Epithelial cell of esophagus (primary cell): ENCODE measurements around the gene GPD1L.
A peak's percentile ranks its signal among the peaks of the same experiment; 100 is the strongest.
"Not testable (repeated sequence)": the region's sequence is repeated elsewhere in the genome, so short reads cannot be mapped to it uniquely, and the experiment has no call there.

ENCODE experiments used
- DNase-seq: peaks from one replicate; pipeline ENCODE4 v3.0.0; 2010; ENCODE audit warnings: low read depth
- H3K4me3 ChIP-seq: 2 replicates; pipeline ENCODE4 v1.5.1; 2011; ENCODE audit warnings: mild to moderate bottlenecking, low read length, control low read depth
- TF ChIP-seq, protein P1 (sequence below): IDR thresholded peaks from 2 replicates; pipeline ENCODE4 v1.5.1; 2011; ENCODE audit warnings: low read depth, mild to moderate bottlenecking, low read length, control low read depth, inconsistent platforms; ENCODE audit not compliant: insufficient read depth; ENCODE audit errors: missing control alignments

GPD1L gene

DNA sequence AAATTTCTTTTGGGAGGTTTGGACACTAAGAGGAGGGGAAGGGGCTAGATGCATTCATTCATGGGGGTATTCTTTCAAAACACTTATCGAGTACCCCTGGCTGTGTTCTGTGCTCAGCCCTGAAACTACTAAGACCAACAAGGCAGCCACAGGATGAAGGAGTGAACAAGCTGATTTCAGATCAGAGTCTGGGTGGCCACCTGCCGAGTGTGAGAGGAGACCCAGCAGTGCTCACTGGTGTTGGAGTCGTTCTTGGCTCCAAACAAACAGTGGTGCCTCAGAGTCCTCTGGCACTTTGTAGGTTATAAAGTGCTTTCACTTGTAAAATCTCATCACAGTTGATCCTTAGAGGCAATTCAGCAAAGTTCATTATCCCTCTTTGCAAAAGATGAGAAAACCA, 83.3 kb downstream of the GPD1L start:
- H3K4me3 ChIP-seq = no peak overlapping the region
- TF ChIP-seq, protein P1, sequence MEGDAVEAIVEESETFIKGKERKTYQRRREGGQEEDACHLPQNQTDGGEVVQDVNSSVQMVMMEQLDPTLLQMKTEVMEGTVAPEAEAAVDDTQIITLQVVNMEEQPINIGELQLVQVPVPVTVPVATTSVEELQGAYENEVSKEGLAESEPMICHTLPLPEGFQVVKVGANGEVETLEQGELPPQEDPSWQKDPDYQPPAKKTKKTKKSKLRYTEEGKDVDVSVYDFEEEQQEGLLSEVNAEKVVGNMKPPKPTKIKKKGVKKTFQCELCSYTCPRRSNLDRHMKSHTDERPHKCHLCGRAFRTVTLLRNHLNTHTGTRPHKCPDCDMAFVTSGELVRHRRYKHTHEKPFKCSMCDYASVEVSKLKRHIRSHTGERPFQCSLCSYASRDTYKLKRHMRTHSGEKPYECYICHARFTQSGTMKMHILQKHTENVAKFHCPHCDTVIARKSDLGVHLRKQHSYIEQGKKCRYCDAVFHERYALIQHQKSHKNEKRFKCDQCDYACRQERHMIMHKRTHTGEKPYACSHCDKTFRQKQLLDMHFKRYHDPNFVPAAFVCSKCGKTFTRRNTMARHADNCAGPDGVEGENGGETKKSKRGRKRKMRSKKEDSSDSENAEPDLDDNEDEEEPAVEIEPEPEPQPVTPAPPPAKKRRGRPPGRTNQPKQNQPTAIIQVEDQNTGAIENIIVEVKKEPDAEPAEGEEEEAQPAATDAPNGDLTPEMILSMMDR = no peak
- DNase-seq = no peak

DNA sequence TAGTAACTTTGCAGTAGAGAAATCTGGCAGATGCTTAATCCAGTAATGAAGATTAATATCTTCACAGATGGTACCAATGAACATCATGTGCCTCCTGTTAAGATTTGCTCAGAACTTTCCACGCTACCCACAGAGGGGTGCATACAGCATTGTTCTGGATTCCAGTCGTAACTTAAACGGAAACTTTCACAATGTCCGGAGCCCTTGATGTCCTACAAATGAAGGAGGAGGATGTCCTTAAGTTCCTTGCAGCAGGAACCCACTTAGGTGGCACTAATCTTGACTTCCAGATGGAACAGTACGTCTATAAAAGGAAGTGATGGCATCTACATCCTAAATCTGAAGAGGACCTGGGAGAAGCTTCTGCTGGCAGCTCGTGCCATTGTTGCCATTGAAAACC, 84.1 kb downstream of the GPD1L start:
- not testable (repeated sequence) for H3K4me3 ChIP-seq, DNase-seq

DNA sequence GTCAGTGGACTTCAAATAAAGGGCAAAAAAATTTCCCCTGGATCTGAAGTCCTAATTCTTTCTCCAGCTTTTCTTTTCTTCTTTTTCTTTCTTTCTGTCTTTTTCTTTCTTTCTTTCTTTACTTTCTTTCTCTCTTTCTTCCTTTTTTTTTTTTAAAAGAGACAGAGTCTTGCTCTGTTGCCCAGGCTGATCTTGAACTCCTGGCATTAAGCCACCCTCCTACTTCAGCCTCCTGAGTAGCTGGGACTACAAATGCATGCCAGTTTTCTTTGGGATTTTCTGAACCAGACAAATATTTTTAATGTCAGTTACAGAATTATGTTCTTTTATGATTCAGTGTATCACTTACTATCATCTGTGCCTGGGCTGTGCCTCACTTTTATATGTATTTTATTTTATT, 86.7 kb downstream of the GPD1L start:
- TF ChIP-seq, protein P1 = no peak
- DNase-seq = no peak

DNA sequence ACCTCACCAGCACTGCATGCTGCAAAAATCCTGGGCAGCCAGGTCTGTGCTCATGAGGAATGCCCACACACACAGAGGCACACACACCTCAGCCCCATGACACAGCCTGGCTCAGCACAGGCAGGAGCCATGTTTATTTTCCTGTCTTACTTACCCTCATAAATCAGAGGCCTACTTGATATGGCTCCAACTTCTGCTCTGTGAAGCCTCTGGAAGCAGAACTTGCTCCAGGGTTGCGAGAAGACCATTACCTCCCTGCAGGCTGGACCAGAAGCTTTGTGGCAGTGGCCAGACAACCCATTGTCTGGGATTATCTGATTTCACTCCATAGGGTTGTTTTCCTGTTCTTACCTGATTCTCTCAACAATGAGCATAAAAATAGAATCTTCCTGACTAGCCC, 88.2 kb downstream of the GPD1L start:
- no peak overlapping the region for H3K4me3 ChIP-seq
- DNase-seq = no peak
- TF ChIP-seq, protein P1 = no peak

More for the DNA sequence above, 86.7 kb downstream of the GPD1L start:
- no peak overlapping the region for H3K4me3 ChIP-seq

DNA sequence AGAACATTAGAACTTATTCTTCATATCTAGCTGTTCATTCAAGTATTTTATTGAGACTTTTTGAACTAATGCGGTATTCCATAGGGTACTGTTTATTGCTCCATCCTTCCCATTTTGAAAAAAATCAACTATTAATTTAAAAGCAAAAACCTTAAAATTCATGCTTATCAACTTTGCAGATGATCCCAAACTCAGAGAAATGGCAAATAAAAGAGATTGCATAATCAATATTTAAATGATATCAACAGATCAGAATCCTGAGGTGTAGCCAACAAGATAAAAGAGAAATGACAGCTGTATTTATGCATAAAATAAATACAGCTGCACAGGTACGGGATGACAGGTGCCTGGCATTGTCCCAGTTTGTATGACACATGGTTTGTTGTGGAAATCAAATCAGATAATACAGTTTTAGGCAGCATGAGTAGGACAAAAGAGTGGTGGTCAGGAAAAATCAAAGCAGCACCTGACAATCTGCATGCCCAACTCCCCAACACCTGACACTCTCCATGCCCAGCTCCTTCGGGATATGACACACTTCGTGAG, 89.6 kb downstream of the GPD1L start:
- TF ChIP-seq, protein P1 = no peak
- peak; percentile 28 for DNase-seq
- H3K4me3 ChIP-seq = no peak overlapping the region

DNA sequence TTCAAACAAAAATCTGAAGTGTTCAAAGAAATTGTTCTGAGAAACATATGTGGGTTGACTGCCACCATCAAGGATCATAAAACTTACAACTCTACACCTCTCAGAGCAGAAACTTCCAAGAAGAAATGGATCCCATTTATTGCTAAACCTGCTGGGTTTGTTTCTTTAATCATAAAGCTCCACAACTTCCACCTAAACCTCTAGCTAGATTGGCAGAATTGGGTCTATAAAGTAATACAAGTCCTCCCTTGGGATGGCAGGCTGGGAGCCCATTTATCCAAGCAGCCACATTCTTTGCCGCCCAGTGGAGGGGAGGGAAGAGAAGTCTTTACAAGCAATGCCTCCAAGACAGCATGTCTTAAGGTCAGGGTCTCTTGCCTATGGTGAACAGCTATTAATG, 91.6 kb downstream of the GPD1L start:
- no peak overlapping the region for H3K4me3 ChIP-seq

DNA sequence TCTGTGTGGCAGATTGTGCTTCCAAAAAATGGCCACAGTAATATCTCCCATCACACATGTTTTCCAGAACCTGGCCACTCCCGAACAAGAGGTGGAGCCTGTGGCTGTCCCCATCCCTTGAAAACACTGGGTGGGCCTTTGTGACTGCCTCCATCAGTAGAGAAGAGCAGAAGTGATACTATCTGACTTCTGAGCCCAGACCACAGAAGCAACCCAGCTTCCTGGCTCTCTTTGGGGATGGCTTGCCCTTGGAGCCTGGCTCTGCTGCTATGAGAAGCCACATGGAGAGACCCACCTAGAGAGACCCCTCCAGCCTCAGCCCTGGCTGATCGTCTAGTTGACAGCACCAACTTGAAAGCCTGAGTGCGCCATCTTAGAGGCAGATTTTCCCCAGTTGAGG, 92.3 kb downstream of the GPD1L start:
- no peak for DNase-seq
- no peak overlapping the region for H3K4me3 ChIP-seq
- TF ChIP-seq, protein P1 = no peak

More for the DNA sequence above, 91.6 kb downstream of the GPD1L start:
- TF ChIP-seq, protein P1 = no peak
- DNase-seq = no peak
